Panc1 (cell line): ENCODE measurements around the gene HTRA3. TPM values are rescaled to one million over a fixed set of nuclear protein-coding genes. Genes with fewer than 3 reads are reported as not detected.

ENCODE experiments used
- ATAC-seq: fragments of 200-7000 bp; cut with Tn5 transposase; 2 replicates; pipeline ENCODE4 v1.9.1; 2020; ENCODE audit warnings: mild to moderate bottlenecking, moderate library complexity
- BruUV-seq: library from RNA; stranded (reverse); fragments of 400-500 nt; replicated peaks from 2 replicates; lab custom pipeline; 2021; lab: Mats Ljungman, UMichigan
- CTCF ChIA-PET: fragments of 300-600 bp; sonication (Branson Sonifier 250); formaldehyde crosslinking; loops from one replicate; lab custom pipeline; 2022; ENCODE audit warnings: antibody characterized with exemption; lab: Charles Lee
- POLR2A ChIA-PET: fragments of 300-600 bp; sonication (Branson Sonifier 250); formaldehyde crosslinking; loops from one replicate; lab custom pipeline; 2022; ENCODE audit warnings: antibody characterized with exemption; lab: Charles Lee
- DNase-seq: peaks from one replicate; pipeline ENCODE4 v3.0.0-alpha.2; 2010; ENCODE audit warnings: low read depth, low spot score
- H3K27ac ChIP-seq: 2 replicates; pipeline ENCODE4 v1.5.1; 2011; ENCODE audit warnings: mild to moderate bottlenecking, low read length, inconsistent platforms
- H3K27me3 ChIP-seq: fragments of 200-500 bp; sonication (Bioruptor generic); 2 replicates; pipeline ENCODE4 v1.6.0; 2014; ENCODE audit warnings: low read length, inconsistent platforms; ENCODE audit not compliant: control insufficient read depth, insufficient read depth
- H3K36me3 ChIP-seq: fragments of 200-500 bp; sonication (Bioruptor generic); 2 replicates; pipeline ENCODE4 v1.5.1; 2014; ENCODE audit warnings: inconsistent platforms, mild to moderate bottlenecking, low read length, moderate library complexity; ENCODE audit not compliant: control insufficient read depth, insufficient read depth
- H3K4me1 ChIP-seq: 2 replicates; pipeline ENCODE4 v1.5.1; 2011; ENCODE audit warnings: inconsistent platforms, mild to moderate bottlenecking, low read length, moderate library complexity; ENCODE audit not compliant: control insufficient read depth, insufficient read depth
- H3K4me3 ChIP-seq, 2 experiments: 2 replicates each; pipeline ENCODE4 v1.5.1; 2011 to 2012; ENCODE audit warnings: low read depth in 2 of 2, low read length in 2 of 2, mild to moderate bottlenecking in 2 of 2, inconsistent platforms in 1 of 2, moderate library complexity in 1 of 2
- H3K9me3 ChIP-seq: fragments of 200-500 bp; sonication (Bioruptor generic); 2 replicates; pipeline ENCODE4 v1.5.1; 2014; ENCODE audit warnings: low read depth, mild to moderate bottlenecking, inconsistent platforms, low read length, moderate library complexity; ENCODE audit not compliant: control insufficient read depth, insufficient read depth
- POLR2AphosphoS5 ChIP-seq: IDR thresholded peaks from 2 replicates; pipeline ENCODE4 v1.6.1; 2012; ENCODE audit warnings: mild to moderate bottlenecking, low read depth, low read length, moderate library complexity
- SIN3A ChIP-seq: IDR thresholded peaks from 2 replicates; pipeline ENCODE4 v1.6.1; 2012; ENCODE audit warnings: low read depth, mild to moderate bottlenecking, low read length, moderate library complexity, borderline replicate concordance; ENCODE audit not compliant: insufficient read depth
- TCF7L2 ChIP-seq: IDR thresholded peaks from 2 replicates; pipeline ENCODE4 v1.6.1; 2011; ENCODE audit warnings: mild to moderate bottlenecking, low read depth, low read length, inconsistent platforms
- in situ Hi-C: cut with HindIII; loops from 2 replicates; pipeline ENCODE4 v1.10.0; 2016; ENCODE audit warnings: low sequenced_read_pairs, low pct_unique_long_range_greater_than_20kb
- intact Hi-C: fragments of 100-400 bp; cut with micrococcal nuclease; formaldehyde crosslinking; loops from one replicate; pipeline ENCODE4 v1.10.0; 2022; ENCODE audit not compliant: unreplicated experiment
- total RNA-seq: library from RNA; stranded (reverse); gene quantifications from one replicate; pipeline ENCODE4 v1.2.1, GENCODE V29; 2021; ENCODE audit not compliant: unreplicated experiment
- TF ChIP-seq, protein P1 (sequence below), 2 experiments: IDR thresholded peaks; 2 replicates each; pipeline ENCODE4 v1.6.1; 2011 to 2012; ENCODE audit warnings: low read depth in 2 of 2, control low read depth in 1 of 2, low read length in 1 of 2, mild to moderate bottlenecking in 1 of 2, moderate library complexity in 1 of 2; ENCODE audit not compliant: insufficient read depth in 1 of 2
- TF ChIP-seq, protein P2 (sequence below): fragments of 450-650 bp; IDR thresholded peaks from 2 replicates; pipeline ENCODE4 v1.5.1; 2017; ENCODE audit warnings: mild to moderate bottlenecking

The HTRA3 gene
- total RNA-seq, 1 experiment from 2014 or later, result 0.98 TPM

DNA sequence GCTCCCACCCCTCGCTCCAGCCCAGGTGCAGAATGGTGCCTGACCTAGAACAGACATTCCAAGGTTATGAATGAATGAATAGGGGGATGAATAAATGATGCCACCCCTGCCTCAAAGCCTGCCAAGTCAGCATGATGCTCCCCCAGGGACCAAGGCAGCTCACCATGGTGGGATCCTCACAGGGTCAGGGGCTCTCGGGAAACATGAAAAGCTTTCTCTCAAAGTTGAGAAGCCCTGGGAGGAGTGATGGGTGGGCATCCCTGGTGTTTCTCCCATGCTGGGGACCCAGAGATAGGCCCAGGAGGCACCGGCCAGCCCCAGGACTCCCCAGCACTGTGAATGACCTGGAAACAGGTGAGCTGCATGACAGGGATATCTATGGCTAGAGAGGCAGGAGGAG is 58.9 kb downstream of the HTRA3 start:
- ChIA-PET POLR2A (no interaction called here), CTCF (no interaction called here)
- Histone ChIP-seq H3K9me3 (no peaks in the 10 kb centered on the region), H3K4me1 (no peaks in the 10 kb centered on the region), H3K27ac (no peak overlapping the region), H3K36me3 (no peaks in the 10 kb centered on the region), H3K4me3 (no peak overlapping the region), H3K27me3 (no peaks in the 10 kb centered on the region)
- BruUV-seq, result no TSS peak
- TF ChIP-seq POLR2AphosphoS5 (no peak), SIN3A (no peak)
- intact Hi-C loops (no loop called here), in situ Hi-C loops (no loop called here)
- no peak for ATAC-seq
- DNase-seq, result no peak

DNA sequence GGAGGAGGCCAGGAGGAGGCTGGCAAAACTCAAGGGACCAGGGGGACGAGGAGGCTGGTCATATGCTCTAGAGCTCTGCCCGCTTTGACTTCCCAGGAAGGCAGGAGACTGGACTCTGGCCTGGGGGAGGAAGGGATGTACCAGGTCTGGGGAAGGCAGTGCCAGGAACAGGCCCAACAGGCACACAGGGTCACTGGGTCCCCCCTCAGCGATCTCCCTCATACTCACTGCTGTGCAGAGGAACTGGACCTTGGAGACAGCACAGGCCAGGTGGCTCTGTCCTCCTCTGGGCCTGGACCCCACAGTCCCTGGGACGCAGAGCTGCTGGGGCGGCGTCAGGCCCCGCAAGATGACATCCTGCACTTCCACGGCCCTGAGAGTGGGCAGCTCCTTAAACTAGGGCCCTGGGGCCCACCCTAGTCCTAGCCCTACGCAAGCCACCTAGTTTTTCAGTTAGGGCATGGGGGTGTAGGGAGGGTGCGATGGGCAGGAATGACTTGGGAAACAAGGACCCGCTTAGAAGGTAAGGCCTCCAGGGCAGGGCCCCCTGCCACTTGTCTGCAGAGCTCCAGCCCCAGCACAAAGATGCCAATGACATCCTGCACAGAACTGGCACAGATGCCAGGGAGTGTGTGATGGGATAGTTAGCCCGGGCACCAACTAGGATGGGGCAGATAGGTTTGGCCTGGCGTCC is 59.5 kb downstream of the HTRA3 start:
- TF ChIP-seq, protein P1, sequence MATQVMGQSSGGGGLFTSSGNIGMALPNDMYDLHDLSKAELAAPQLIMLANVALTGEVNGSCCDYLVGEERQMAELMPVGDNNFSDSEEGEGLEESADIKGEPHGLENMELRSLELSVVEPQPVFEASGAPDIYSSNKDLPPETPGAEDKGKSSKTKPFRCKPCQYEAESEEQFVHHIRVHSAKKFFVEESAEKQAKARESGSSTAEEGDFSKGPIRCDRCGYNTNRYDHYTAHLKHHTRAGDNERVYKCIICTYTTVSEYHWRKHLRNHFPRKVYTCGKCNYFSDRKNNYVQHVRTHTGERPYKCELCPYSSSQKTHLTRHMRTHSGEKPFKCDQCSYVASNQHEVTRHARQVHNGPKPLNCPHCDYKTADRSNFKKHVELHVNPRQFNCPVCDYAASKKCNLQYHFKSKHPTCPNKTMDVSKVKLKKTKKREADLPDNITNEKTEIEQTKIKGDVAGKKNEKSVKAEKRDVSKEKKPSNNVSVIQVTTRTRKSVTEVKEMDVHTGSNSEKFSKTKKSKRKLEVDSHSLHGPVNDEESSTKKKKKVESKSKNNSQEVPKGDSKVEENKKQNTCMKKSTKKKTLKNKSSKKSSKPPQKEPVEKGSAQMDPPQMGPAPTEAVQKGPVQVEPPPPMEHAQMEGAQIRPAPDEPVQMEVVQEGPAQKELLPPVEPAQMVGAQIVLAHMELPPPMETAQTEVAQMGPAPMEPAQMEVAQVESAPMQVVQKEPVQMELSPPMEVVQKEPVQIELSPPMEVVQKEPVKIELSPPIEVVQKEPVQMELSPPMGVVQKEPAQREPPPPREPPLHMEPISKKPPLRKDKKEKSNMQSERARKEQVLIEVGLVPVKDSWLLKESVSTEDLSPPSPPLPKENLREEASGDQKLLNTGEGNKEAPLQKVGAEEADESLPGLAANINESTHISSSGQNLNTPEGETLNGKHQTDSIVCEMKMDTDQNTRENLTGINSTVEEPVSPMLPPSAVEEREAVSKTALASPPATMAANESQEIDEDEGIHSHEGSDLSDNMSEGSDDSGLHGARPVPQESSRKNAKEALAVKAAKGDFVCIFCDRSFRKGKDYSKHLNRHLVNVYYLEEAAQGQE (IDR thresholded peaks at IDR 0.05; ENCODE audit: insufficient read depth in 1 of 2, low read depth in 2 of 2, low read length in 1 of 2), result no peak
- TF ChIP-seq SIN3A (no peak), POLR2AphosphoS5 (no peak), TCF7L2 (no peak)
- TF ChIP-seq, protein P2, sequence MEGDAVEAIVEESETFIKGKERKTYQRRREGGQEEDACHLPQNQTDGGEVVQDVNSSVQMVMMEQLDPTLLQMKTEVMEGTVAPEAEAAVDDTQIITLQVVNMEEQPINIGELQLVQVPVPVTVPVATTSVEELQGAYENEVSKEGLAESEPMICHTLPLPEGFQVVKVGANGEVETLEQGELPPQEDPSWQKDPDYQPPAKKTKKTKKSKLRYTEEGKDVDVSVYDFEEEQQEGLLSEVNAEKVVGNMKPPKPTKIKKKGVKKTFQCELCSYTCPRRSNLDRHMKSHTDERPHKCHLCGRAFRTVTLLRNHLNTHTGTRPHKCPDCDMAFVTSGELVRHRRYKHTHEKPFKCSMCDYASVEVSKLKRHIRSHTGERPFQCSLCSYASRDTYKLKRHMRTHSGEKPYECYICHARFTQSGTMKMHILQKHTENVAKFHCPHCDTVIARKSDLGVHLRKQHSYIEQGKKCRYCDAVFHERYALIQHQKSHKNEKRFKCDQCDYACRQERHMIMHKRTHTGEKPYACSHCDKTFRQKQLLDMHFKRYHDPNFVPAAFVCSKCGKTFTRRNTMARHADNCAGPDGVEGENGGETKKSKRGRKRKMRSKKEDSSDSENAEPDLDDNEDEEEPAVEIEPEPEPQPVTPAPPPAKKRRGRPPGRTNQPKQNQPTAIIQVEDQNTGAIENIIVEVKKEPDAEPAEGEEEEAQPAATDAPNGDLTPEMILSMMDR, result no peak
- Histone ChIP-seq H3K27me3 (no peaks in the 10 kb centered on the region), H3K9me3 (no peaks in the 10 kb centered on the region), H3K4me3 (no peak overlapping the region), H3K27ac (no peak overlapping the region), H3K36me3 (no peaks in the 10 kb centered on the region), H3K4me1 (no peaks in the 10 kb centered on the region)
- ChIA-PET CTCF (no interaction called here), POLR2A (no interaction called here)
- no TSS peak for BruUV-seq
- in situ Hi-C loops, result no loop called here
- no peak for ATAC-seq
- intact Hi-C loops, result no loop called here
- DNase-seq, result no peak

DNA sequence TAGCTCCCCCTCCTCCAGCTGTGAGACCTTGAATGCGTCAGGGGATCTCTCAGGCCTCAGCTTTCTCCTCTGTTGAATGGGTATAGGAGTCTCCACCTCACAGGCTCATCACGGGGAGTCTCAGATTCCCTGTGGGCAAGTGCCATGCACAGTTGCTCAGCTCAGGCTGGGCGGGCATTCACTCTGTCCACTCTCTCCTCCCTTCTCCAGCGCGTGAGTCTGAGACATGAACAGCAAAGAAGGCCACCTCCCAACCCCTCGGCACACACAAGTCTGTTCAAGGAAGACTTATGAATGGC is 60.0 kb downstream of the HTRA3 start:
- CTCF ChIA-PET, result no interaction called here
- H3K27me3 ChIP-seq, result no peaks in the 10 kb centered on the region
- ATAC-seq (no peak), DNase-seq (no peak)
- H3K4me1 ChIP-seq, result no peaks in the 10 kb centered on the region
- POLR2A ChIA-PET, result no interaction called here
- H3K9me3 ChIP-seq, result no peaks in the 10 kb centered on the region
- H3K27ac ChIP-seq, result no peak overlapping the region
- intact Hi-C loops, result no loop called here
- no TSS peak for BruUV-seq
- H3K36me3 ChIP-seq, result no peaks in the 10 kb centered on the region
- in situ Hi-C loops, result no loop called here
- TF ChIP-seq TCF7L2 (no peak), POLR2AphosphoS5 (no peak), SIN3A (no peak)
- TF ChIP-seq, protein P1 (IDR thresholded peaks at IDR 0.05; ENCODE audit: insufficient read depth in 1 of 2, low read depth in 2 of 2, low read length in 1 of 2), result no peak
- TF ChIP-seq, protein P2, result no peak
- no peak overlapping the region for H3K4me3 ChIP-seq
